ENCODE results near the gene GNG13.

DNA sequence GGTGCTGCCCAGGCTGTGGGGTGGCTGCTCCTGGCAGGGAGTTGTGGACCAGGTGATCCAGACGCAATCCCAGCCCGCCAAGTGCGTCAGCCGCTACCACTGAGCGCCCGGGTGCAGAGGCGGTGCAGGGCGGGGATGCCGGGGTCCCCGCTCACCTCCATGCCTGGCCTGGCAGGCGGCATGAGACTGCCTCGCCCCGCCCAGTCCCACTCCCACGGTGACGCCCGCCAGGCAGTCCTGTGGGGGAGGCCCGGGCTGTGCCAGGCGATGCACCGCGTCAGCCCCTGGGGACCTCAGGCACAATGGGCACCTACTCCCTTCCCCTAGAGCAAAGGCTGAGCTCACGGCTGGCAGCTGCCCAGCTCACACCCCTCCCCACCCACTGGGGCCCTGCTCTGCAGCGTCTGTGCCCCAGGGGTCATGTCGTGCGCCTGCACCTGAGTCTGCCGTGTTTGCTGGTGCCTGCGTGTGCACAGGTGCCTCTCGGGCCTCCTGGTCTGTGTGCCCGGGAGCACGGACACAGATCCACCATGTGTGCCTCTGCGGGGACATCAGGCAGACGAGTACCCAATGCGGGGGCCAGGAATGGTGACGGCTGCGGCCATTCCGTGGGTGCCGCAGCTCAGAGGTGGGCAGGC lies 17.6 kb downstream of the GNG13 start:
- TF ChIP-seq, protein P1, sequence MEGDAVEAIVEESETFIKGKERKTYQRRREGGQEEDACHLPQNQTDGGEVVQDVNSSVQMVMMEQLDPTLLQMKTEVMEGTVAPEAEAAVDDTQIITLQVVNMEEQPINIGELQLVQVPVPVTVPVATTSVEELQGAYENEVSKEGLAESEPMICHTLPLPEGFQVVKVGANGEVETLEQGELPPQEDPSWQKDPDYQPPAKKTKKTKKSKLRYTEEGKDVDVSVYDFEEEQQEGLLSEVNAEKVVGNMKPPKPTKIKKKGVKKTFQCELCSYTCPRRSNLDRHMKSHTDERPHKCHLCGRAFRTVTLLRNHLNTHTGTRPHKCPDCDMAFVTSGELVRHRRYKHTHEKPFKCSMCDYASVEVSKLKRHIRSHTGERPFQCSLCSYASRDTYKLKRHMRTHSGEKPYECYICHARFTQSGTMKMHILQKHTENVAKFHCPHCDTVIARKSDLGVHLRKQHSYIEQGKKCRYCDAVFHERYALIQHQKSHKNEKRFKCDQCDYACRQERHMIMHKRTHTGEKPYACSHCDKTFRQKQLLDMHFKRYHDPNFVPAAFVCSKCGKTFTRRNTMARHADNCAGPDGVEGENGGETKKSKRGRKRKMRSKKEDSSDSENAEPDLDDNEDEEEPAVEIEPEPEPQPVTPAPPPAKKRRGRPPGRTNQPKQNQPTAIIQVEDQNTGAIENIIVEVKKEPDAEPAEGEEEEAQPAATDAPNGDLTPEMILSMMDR (conservative IDR thresholded peaks at IDR 0.05; ENCODE audit: low read depth, low read length): no peak
- TF ChIP-seq EZH2phosphoT487 (IDR thresholded peaks at IDR 0.05; ENCODE audit: borderline replicate concordance, low read length): peak; percentile 89
- no peak for TF ChIP-seq EZH2 (IDR thresholded peaks at IDR 0.05; ENCODE audit: low read length, unreplicated experiment)

Data from PC-3 (cell line).